Vagina (tissue), 2 donors: ENCODE measurements around the gene PARD6A. TPM values are rescaled to one million over a fixed set of nuclear protein-coding genes. Genes with fewer than 3 reads are reported as not detected.

ENCODE experiments used
- DNase-seq, 2 donors: peaks; one replicate each; pipeline ENCODE4 v3.0.0-alpha.2; 2017; ENCODE audit errors: extremely low spot score in 2 of 2
- H3K27ac ChIP-seq: fragments of 200-600 bp; sonication (generic); one replicate; pipeline ENCODE4 v1.5.1; 2019
- H3K27me3 ChIP-seq: fragments of 200-600 bp; sonication (generic); one replicate; pipeline ENCODE4 v1.5.1; 2019
- H3K36me3 ChIP-seq, 2 donors: fragments of 200-600 bp; sonication (generic); one replicate each; pipeline ENCODE4 v1.5.1; 2017 to 2019
- H3K4me1 ChIP-seq: fragments of 200-600 bp; sonication (generic); one replicate; pipeline ENCODE4 v1.5.1; 2019
- H3K4me3 ChIP-seq, 2 donors: fragments of 200-600 bp; sonication (generic); 1 replicate in 1 of 2; 2 replicates in 1 of 2; pipeline ENCODE4 v1.5.1; 2016 to 2019
- H3K9me3 ChIP-seq: fragments of 200-600 bp; sonication (generic); one replicate; pipeline ENCODE4 v1.5.1; 2019
- POLR2A ChIP-seq, 2 donors: fragments of 450-650 bp; IDR thresholded peaks; one replicate each; pipeline ENCODE4 v1.6.1; 2017; ENCODE audit warnings: antibody characterized with exemption in 2 of 2, mild to moderate bottlenecking in 2 of 2, moderate library complexity in 2 of 2
- POLR2AphosphoS5 ChIP-seq, 2 donors: sonication (generic); formaldehyde crosslinking; IDR thresholded peaks; one replicate each; pipeline ENCODE4 v1.9.0; 2017; ENCODE audit warnings: antibody characterized with exemption in 2 of 2, mild to moderate bottlenecking in 2 of 2, low read depth in 1 of 2; ENCODE audit not compliant: insufficient read depth in 1 of 2
- intact Hi-C: fragments of 100-400 bp; cut with DNase I; formaldehyde crosslinking; loops from one replicate; pipeline ENCODE4 v1.15.1; 2023
- total RNA-seq: library from RNA; depleted of rRNA; stranded (reverse); fragments of >200 nt; gene quantifications from one replicate; pipeline ENCODE4 v1.2.3, GENCODE V29; 2016
- TF ChIP-seq, protein P1 (sequence below), 3 experiments: fragments of 450-650 bp in 2 of 3; fragments of 200-600 bp in 1 of 3; sonication (generic) in 1 of 3; IDR thresholded peaks; one replicate each; pipeline ENCODE4 v1.5.1; 2017 to 2019; ENCODE audit warnings: antibody characterized with exemption in 3 of 3, mild to moderate bottlenecking in 2 of 3, moderate library complexity in 2 of 3

The PARD6A gene
- total RNA-seq, 1 donor from 2014 or later = 1.2 TPM

DNA sequence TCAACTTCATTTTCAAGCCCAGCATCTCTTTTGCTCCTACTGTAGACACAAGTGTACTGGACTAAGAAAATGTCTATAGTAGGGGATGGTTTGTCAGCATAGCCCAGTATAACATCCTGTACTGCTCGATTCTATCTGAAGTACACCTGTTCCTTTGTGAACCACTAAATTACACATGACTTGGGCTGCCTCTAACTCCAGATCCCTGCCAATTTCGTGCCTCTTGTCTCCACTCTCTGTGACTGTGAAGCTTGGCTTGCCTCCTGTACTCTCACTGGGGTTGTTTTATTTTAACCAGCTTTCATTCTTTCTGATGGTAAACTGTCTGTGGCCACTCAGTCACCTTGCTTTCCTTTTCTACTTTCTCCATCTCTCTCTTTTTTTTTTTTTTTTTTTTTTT, 33.9 kb downstream of the PARD6A start:
- TF ChIP-seq POLR2AphosphoS5 (IDR thresholded peaks at IDR 0.05; ENCODE audit: insufficient read depth in 1 of 2, low read depth in 1 of 2) (no peak), POLR2A (IDR thresholded peaks at IDR 0.05) (no peak)
- TF ChIP-seq, protein P1, sequence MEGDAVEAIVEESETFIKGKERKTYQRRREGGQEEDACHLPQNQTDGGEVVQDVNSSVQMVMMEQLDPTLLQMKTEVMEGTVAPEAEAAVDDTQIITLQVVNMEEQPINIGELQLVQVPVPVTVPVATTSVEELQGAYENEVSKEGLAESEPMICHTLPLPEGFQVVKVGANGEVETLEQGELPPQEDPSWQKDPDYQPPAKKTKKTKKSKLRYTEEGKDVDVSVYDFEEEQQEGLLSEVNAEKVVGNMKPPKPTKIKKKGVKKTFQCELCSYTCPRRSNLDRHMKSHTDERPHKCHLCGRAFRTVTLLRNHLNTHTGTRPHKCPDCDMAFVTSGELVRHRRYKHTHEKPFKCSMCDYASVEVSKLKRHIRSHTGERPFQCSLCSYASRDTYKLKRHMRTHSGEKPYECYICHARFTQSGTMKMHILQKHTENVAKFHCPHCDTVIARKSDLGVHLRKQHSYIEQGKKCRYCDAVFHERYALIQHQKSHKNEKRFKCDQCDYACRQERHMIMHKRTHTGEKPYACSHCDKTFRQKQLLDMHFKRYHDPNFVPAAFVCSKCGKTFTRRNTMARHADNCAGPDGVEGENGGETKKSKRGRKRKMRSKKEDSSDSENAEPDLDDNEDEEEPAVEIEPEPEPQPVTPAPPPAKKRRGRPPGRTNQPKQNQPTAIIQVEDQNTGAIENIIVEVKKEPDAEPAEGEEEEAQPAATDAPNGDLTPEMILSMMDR (IDR thresholded peaks at IDR 0.05) = no peak
- H3K4me3 ChIP-seq = no peak overlapping the region
- intact Hi-C loops = no loop called here

DNA sequence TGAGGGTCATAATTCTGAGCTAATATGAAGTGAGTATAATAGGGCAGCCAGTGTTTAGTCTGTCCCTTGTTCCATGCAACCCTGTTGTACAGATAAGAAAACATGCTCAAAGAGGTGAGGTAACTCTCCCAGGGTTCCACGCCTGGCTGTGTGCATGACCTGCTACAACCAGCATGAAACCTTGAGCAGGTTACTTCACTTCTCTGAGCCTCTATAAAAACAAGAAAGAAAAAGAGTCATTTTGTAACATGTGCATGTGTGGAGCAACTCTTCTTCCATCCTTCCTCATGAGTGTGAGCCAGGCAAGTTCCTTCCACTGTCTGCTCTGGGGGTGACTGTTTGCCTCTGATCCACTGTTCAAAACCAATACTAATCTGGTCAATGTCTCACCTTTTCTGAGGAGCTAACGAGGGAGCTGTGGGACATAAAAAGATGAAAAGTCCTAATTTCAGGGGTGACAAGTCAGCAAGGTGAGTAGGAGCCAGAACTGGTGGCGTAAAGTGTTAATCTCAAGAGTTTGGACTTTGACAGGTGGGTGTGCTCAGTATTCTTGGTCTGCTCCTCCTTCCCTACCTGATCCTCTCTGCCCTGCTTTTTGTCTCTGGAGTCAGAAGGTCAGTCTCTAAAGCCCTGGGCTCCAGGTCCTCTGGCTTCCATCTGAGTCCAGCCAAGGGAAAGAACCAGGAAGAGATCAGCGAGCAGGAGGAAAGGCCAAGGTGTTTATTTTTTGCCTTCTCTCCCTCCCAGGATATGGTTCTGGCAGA, 36.8 kb downstream of the PARD6A start:
- TF ChIP-seq POLR2AphosphoS5 (IDR thresholded peaks at IDR 0.05; ENCODE audit: insufficient read depth in 1 of 2, low read depth in 1 of 2) (no peak), POLR2A (IDR thresholded peaks at IDR 0.05) (no peak)
- TF ChIP-seq, protein P1 (IDR thresholded peaks at IDR 0.05) = no peak
- H3K27me3 ChIP-seq = no peaks in the 10 kb centered on the region
- H3K4me3 ChIP-seq = no peak overlapping the region
- H3K36me3 ChIP-seq = no peaks in the 10 kb centered on the region
- DNase-seq = no peak
- H3K27ac ChIP-seq = no peak overlapping the region
- intact Hi-C loops = no loop called here
- peaks cover 7% of the 10 kb centered on the region for H3K4me1 ChIP-seq
- H3K9me3 ChIP-seq = no peaks in the 10 kb centered on the region

More for the DNA sequence above, 33.9 kb downstream of the PARD6A start:
- no peak overlapping the region for H3K27ac ChIP-seq
- no peaks in the 10 kb centered on the region for H3K9me3 ChIP-seq
- peaks cover 6% of the 10 kb centered on the region for H3K4me1 ChIP-seq
- DNase-seq = no peak
- no peaks in the 10 kb centered on the region for H3K36me3 ChIP-seq
- H3K27me3 ChIP-seq = no peaks in the 10 kb centered on the region

DNA sequence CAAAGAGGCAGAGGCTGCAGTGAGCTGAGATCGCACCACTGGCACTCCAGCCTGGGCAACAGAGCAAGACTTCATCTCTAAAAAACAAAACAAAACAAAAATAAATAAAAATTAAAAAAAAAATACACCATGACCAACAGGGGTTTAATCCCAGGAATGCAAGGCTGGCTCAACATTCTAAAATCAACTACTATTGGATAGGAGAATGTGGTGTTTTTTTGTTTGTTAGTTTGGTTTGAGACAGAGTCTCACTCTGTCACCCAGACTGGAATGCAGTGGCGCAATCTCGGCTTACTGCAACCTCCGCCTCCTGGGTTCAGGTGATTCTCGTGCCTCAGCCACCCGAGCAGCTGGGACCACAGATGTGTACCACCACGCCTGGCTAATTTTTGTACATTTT, 38.5 kb downstream of the PARD6A start:
- Histone ChIP-seq H3K27ac (no peak overlapping the region), H3K4me3 (no peak overlapping the region), H3K4me1 (peaks cover 19% of the 10 kb centered on the region), H3K27me3 (no peaks in the 10 kb centered on the region), H3K9me3 (no peaks in the 10 kb centered on the region), H3K36me3 (no peaks in the 10 kb centered on the region)
- TF ChIP-seq POLR2AphosphoS5 (IDR thresholded peaks at IDR 0.05; ENCODE audit: insufficient read depth in 1 of 2, low read depth in 1 of 2) (no peak), POLR2A (IDR thresholded peaks at IDR 0.05) (no peak)
- TF ChIP-seq, protein P1 (IDR thresholded peaks at IDR 0.05) = no peak
- DNase-seq = no peak
- intact Hi-C loops = no loop called here

DNA sequence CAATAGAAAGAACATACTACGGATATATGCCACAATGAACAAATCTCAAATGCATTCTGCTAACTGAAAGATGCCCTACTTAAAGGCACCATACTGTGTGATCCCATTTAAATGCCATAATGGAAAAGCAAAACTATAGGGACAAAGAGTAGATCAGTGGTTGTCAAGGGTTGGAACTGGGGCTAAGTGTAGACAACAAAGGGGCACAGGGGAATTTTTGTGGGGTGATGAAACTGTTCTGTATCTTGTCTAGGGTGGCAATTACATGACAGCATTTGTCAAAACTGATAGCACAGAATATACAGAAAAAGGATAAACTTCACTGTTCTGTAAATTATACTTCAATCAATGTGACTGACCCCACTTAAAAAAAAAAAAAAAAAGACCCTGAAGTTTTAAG, 40.7 kb downstream of the PARD6A start:
- Histone ChIP-seq H3K4me3 (no peak overlapping the region), H3K36me3 (no peaks in the 10 kb centered on the region), H3K9me3 (no peaks in the 10 kb centered on the region), H3K4me1 (peaks cover 19% of the 10 kb centered on the region), H3K27ac (no peak overlapping the region), H3K27me3 (no peaks in the 10 kb centered on the region)
- intact Hi-C loops = no loop called here
- no peak for DNase-seq
- TF ChIP-seq POLR2AphosphoS5 (IDR thresholded peaks at IDR 0.05; ENCODE audit: insufficient read depth in 1 of 2, low read depth in 1 of 2) (no peak), POLR2A (IDR thresholded peaks at IDR 0.05) (no peak)
- TF ChIP-seq, protein P1 (IDR thresholded peaks at IDR 0.05) = no peak

DNA sequence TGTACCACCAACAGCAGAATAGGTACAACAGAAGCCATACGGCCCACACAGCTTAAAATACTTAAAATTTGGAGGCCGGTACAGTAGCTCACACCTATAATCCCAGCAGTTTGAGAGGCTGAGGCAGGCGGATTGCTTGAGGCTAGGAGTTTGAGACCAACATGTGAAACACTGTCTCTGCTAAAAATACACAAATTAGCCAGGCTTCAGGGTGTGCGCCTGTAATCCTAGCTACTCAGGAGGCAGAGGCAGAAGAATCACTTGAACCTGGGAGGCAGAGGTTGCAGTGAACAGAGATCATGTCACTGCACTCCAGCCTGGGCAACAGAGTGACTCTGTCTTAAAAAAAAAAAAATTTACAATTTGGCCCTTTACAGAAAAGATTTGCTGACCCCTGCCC, 41.4 kb downstream of the PARD6A start:
- TF ChIP-seq, protein P1 (IDR thresholded peaks at IDR 0.05) = no peak
- TF ChIP-seq POLR2A (IDR thresholded peaks at IDR 0.05) (no peak), POLR2AphosphoS5 (IDR thresholded peaks at IDR 0.05; ENCODE audit: insufficient read depth in 1 of 2, low read depth in 1 of 2) (no peak)

More for the DNA sequence above, 41.4 kb downstream of the PARD6A start:
- no peaks in the 10 kb centered on the region for H3K27me3 ChIP-seq
- no peak for DNase-seq
- no peaks in the 10 kb centered on the region for H3K9me3 ChIP-seq
- H3K36me3 ChIP-seq = no peaks in the 10 kb centered on the region
- H3K4me3 ChIP-seq = no peak overlapping the region
- H3K27ac ChIP-seq = no peak overlapping the region
- intact Hi-C loops = no loop called here
- H3K4me1 ChIP-seq = peaks cover 19% of the 10 kb centered on the region
